Mesendoderm (in vitro differentiated cells): Measurements from ENCODE around the gene CORO2B. TPM values are rescaled to one million over a fixed set of nuclear protein-coding genes. Genes with fewer than 3 reads are reported as not detected.

Experiments used
- DNase-seq: peaks from one replicate; pipeline ENCODE4 v3.0.0; 2013
- H2AK5ac ChIP-seq: 2 replicates; pipeline ENCODE4 v1.6.1; 2013; ENCODE audit warnings: low read length, inconsistent platforms
- H2BK120ac ChIP-seq: 2 replicates; pipeline ENCODE4 v1.6.1; 2013; ENCODE audit warnings: low read depth, mild to moderate bottlenecking, low read length, moderate library complexity, mixed read lengths
- H2BK15ac ChIP-seq: replicated peaks from 2 replicates; pipeline ENCODE4 v1.6.1; 2013; ENCODE audit warnings: low read depth, mild to moderate bottlenecking, moderate library complexity
- H2BK5ac ChIP-seq: 2 replicates; pipeline ENCODE4 v1.6.1; 2013; ENCODE audit warnings: low read length, inconsistent platforms
- H3K18ac ChIP-seq: 2 replicates; pipeline ENCODE4 v1.6.1; 2013; ENCODE audit warnings: mild to moderate bottlenecking, low read length, mixed read lengths
- H3K23ac ChIP-seq: one replicate; pipeline ENCODE4 v1.6.1; 2013; ENCODE audit warnings: low read length
- H3K27ac ChIP-seq: 2 replicates; pipeline ENCODE4 v1.5.1; 2013; ENCODE audit warnings: low read depth, mild to moderate bottlenecking, inconsistent platforms, low read length, moderate library complexity
- H3K27me3 ChIP-seq: 2 replicates; pipeline ENCODE4 v1.6.1; 2013; ENCODE audit warnings: low read length, control low read depth, mild to moderate bottlenecking, inconsistent platforms; ENCODE audit not compliant: insufficient read depth, poor library complexity
- H3K36me3 ChIP-seq: 2 replicates; pipeline ENCODE4 v1.6.1; 2013; ENCODE audit warnings: low read length, inconsistent platforms; ENCODE audit not compliant: control insufficient read depth, insufficient read depth
- H3K4ac ChIP-seq: one replicate; pipeline ENCODE4 v1.6.1; 2013; ENCODE audit warnings: low read depth, mild to moderate bottlenecking, low read length, moderate library complexity
- H3K4me1 ChIP-seq: 2 replicates; pipeline ENCODE4 v1.6.1; 2013; ENCODE audit warnings: low read depth, low read length, inconsistent platforms; ENCODE audit not compliant: control insufficient read depth
- H3K4me2 ChIP-seq: 2 replicates; pipeline ENCODE4 v1.6.1; 2013; ENCODE audit warnings: low read length
- H3K4me3 ChIP-seq: 2 replicates; pipeline ENCODE4 v1.5.1; 2013; ENCODE audit warnings: mild to moderate bottlenecking, low read length
- H3K56ac ChIP-seq: one replicate; pipeline ENCODE4 v1.6.1; 2013; ENCODE audit warnings: low read length
- H3K79me1 ChIP-seq: 2 replicates; pipeline ENCODE4 v1.6.1; 2013; ENCODE audit warnings: low read length, inconsistent platforms
- H3K79me2 ChIP-seq: 2 replicates; pipeline ENCODE4 v1.6.1; 2013; ENCODE audit warnings: mild to moderate bottlenecking, low read length; ENCODE audit not compliant: control insufficient read depth, insufficient read depth
- H3K9ac ChIP-seq: 2 replicates; pipeline ENCODE4 v1.6.1; 2013; ENCODE audit warnings: low read length, inconsistent platforms
- H4K5ac ChIP-seq: one replicate; pipeline ENCODE4 v1.6.1; 2013; ENCODE audit warnings: low read length
- H4K8ac ChIP-seq: one replicate; pipeline ENCODE4 v1.6.1; 2013; ENCODE audit warnings: low read depth, mild to moderate bottlenecking, control low read depth, low read length, moderate library complexity
- WGBS: extraction: QIAGEN DNeasy Blood & Tissue Kit; methylation state at CpG from one replicate; pipeline ENCODE4 v1.1.7; 2013; ENCODE audit warnings: low lambda C conversion rate, missing lambda C conversion rate; ENCODE audit not compliant: insufficient coverage; ENCODE audit errors: extremely low coverage; 5-methylcytosine and 5-hydroxymethylcytosine counted together
- polyA plus RNA-seq, 2 experiments: library from polyadenylated mRNA; stranded (reverse); fragments of 200-250 nt; gene quantifications; one replicate each; pipeline ENCODE4 v1.2.3, GENCODE V29; 2013

Gene CORO2B
- 1.9 TPM for polyA plus RNA-seq (2013, experiment 1 of 2)
- polyA plus RNA-seq (2013, experiment 2 of 2) = 1.8 TPM

- no peaks in the 10 kb centered on the region for H3K27me3 ChIP-seq
- peaks cover 1% of the 10 kb centered on the region for H3K4me1 ChIP-seq
- peak within 1 kb of the TSS; percentile 72 for H3K56ac ChIP-seq
- no peaks in the 10 kb centered on the region for H3K79me1 ChIP-seq
- peak within 1 kb of the TSS; percentile 50 for H2AK5ac ChIP-seq
- peak within 1 kb of the TSS; percentile 81 for H3K4ac ChIP-seq
- H2BK15ac ChIP-seq = no peak within 1 kb of the TSS
- H3K9ac ChIP-seq = peak within 1 kb of the TSS; percentile 63
- H3K27ac ChIP-seq = peak within 1 kb of the TSS; percentile 64
- H3K18ac ChIP-seq = peak within 1 kb of the TSS; percentile 78
- no peak within 1 kb of the TSS for H2BK5ac ChIP-seq
- H3K79me2 ChIP-seq = no peaks in the 10 kb centered on the region
- peak within 1 kb of the TSS; percentile 38 for H3K4me3 ChIP-seq
- no peak within 1 kb of the TSS for H4K5ac ChIP-seq
- WGBS = no CpG with 5 or more reads among the region's 95 CpGs
- H2BK120ac ChIP-seq = no peak within 1 kb of the TSS
- DNase-seq = peak; percentile 84
- H3K36me3 ChIP-seq = no peaks in the 10 kb centered on the region
- H4K8ac ChIP-seq = no peak within 1 kb of the TSS
- H3K4me2 ChIP-seq = peak within 1 kb of the TSS; percentile 21
- no peak within 1 kb of the TSS for H3K23ac ChIP-seq
Measured at GRCh38 chr15:68578980-68579935, at the start of gene CORO2B. Gene CORO2B, plus strand, starts transcription at chr15:68578993. Its CDS starts 270 bp downstream, at chr15:68579263.

GRCh38 chr15:68531387-68532179 lies 47.2 kb upstream of the CORO2B start:
- Histone ChIP-seq H3K36me3 (no peaks in the 10 kb centered on the region), H4K8ac (no peak overlapping the region), H3K9ac (no peak overlapping the region), H3K4me1 (no peaks in the 10 kb centered on the region), H3K23ac (no peak overlapping the region), H3K56ac (no peak overlapping the region), H3K4me3 (no peak overlapping the region), H2BK120ac (no peak overlapping the region), H3K18ac (no peak overlapping the region), H2BK15ac (no peak overlapping the region), H3K4ac (no peak overlapping the region), H3K79me1 (no peaks in the 10 kb centered on the region), H3K4me2 (no peak overlapping the region), H3K27me3 (no peaks in the 10 kb centered on the region), H2BK5ac (no peak overlapping the region), H2AK5ac (no peak overlapping the region), H3K79me2 (no peaks in the 10 kb centered on the region), H4K5ac (no peak overlapping the region), H3K27ac (no peak overlapping the region)
- no peak for DNase-seq
- no CpG with 5 or more reads among the region's 2 CpGs for WGBS

- Histone ChIP-seq H2BK120ac (no peak overlapping the region), H3K27me3 (no peaks in the 10 kb centered on the region), H3K4me2 (no peak overlapping the region), H2BK15ac (no peak overlapping the region), H3K4me3 (no peak overlapping the region), H2AK5ac (no peak overlapping the region), H3K9ac (no peak overlapping the region), H3K23ac (no peak overlapping the region), H2BK5ac (no peak overlapping the region), H3K79me1 (no peaks in the 10 kb centered on the region), H3K27ac (no peak overlapping the region), H3K18ac (no peak overlapping the region), H3K4me1 (no peaks in the 10 kb centered on the region), H3K36me3 (no peaks in the 10 kb centered on the region), H4K8ac (no peak overlapping the region), H3K4ac (no peak overlapping the region), H3K56ac (no peak overlapping the region), H4K5ac (no peak overlapping the region), H3K79me2 (no peaks in the 10 kb centered on the region)
- no peak for DNase-seq
- WGBS = no CpG with 5 or more reads among the region's 4 CpGs
Measured at GRCh38 chr15:68536331-68537095, 42.3 kb upstream of the CORO2B start.

- Histone ChIP-seq H2AK5ac (no peak overlapping the region), H3K9ac (no peak overlapping the region), H3K27ac (no peak overlapping the region), H3K23ac (no peak overlapping the region), H4K8ac (no peak overlapping the region), H3K4me1 (no peaks in the 10 kb centered on the region), H3K18ac (no peak overlapping the region), H3K4me3 (no peak overlapping the region), H2BK120ac (no peak overlapping the region), H3K4ac (no peak overlapping the region), H3K79me2 (no peaks in the 10 kb centered on the region), H3K36me3 (no peaks in the 10 kb centered on the region), H4K5ac (no peak overlapping the region), H2BK15ac (no peak overlapping the region), H3K27me3 (no peaks in the 10 kb centered on the region), H3K56ac (no peak overlapping the region), H3K79me1 (no peaks in the 10 kb centered on the region), H2BK5ac (no peak overlapping the region), H3K4me2 (no peak overlapping the region)
- peak; percentile 53 for DNase-seq
Measured at GRCh38 chr15:68537097-68537496, 41.7 kb upstream of the CORO2B start.

- no peak for DNase-seq
- no CpG with 5 or more reads among the region's 7 CpGs for WGBS
- Histone ChIP-seq H3K79me2 (no peaks in the 10 kb centered on the region), H3K27ac (no peak overlapping the region), H3K18ac (no peak overlapping the region), H2BK120ac (no peak overlapping the region), H3K56ac (no peak overlapping the region), H4K8ac (no peak overlapping the region), H3K4me3 (no peak overlapping the region), H3K79me1 (no peaks in the 10 kb centered on the region), H2AK5ac (no peak overlapping the region), H3K9ac (no peak overlapping the region), H3K23ac (no peak overlapping the region), H3K4me1 (no peaks in the 10 kb centered on the region), H3K36me3 (no peaks in the 10 kb centered on the region), H3K4ac (no peak overlapping the region), H4K5ac (no peak overlapping the region), H2BK5ac (no peak overlapping the region), H3K4me2 (no peak overlapping the region), H3K27me3 (no peaks in the 10 kb centered on the region), H2BK15ac (no peak overlapping the region)
Measured at GRCh38 chr15:68537506-68537905, 41.3 kb upstream of the CORO2B start.
